Vagina (tissue), 2 donors: Measurements from ENCODE around the gene RASSF8. TPM values are rescaled to one million over a fixed set of nuclear protein-coding genes. Genes with fewer than 3 reads are reported as not detected.

Experiments used
- DNase-seq, 2 donors: peaks; one replicate each; pipeline ENCODE4 v3.0.0-alpha.2; 2017; ENCODE audit errors: extremely low spot score in 2 of 2
- H3K27ac ChIP-seq: fragments of 200-600 bp; sonication (generic); one replicate; pipeline ENCODE4 v1.5.1; 2019
- H3K27me3 ChIP-seq: fragments of 200-600 bp; sonication (generic); one replicate; pipeline ENCODE4 v1.5.1; 2019
- H3K36me3 ChIP-seq, 2 donors: fragments of 200-600 bp; sonication (generic); one replicate each; pipeline ENCODE4 v1.5.1; 2017 to 2019
- H3K4me1 ChIP-seq: fragments of 200-600 bp; sonication (generic); one replicate; pipeline ENCODE4 v1.5.1; 2019
- H3K4me3 ChIP-seq, 2 donors: fragments of 200-600 bp; sonication (generic); 1 replicate in 1 of 2; 2 replicates in 1 of 2; pipeline ENCODE4 v1.5.1; 2016 to 2019
- H3K9me3 ChIP-seq: fragments of 200-600 bp; sonication (generic); one replicate; pipeline ENCODE4 v1.5.1; 2019
- CTCF ChIP-seq, 3 experiments: fragments of 450-650 bp in 2 of 3; fragments of 200-600 bp in 1 of 3; sonication (generic) in 1 of 3; IDR thresholded peaks; one replicate each; pipeline ENCODE4 v1.5.1; 2017 to 2019; ENCODE audit warnings: antibody characterized with exemption in 3 of 3, mild to moderate bottlenecking in 2 of 3, moderate library complexity in 2 of 3
- POLR2A ChIP-seq, 2 donors: fragments of 450-650 bp; IDR thresholded peaks; one replicate each; pipeline ENCODE4 v1.6.1; 2017; ENCODE audit warnings: antibody characterized with exemption in 2 of 2, mild to moderate bottlenecking in 2 of 2, moderate library complexity in 2 of 2
- POLR2AphosphoS5 ChIP-seq, 2 donors: sonication (generic); formaldehyde crosslinking; IDR thresholded peaks; one replicate each; pipeline ENCODE4 v1.9.0; 2017; ENCODE audit warnings: antibody characterized with exemption in 2 of 2, mild to moderate bottlenecking in 2 of 2, low read depth in 1 of 2; ENCODE audit not compliant: insufficient read depth in 1 of 2
- intact Hi-C: fragments of 100-400 bp; cut with DNase I; formaldehyde crosslinking; loops from one replicate; pipeline ENCODE4 v1.15.1; 2023
- total RNA-seq: library from RNA; depleted of rRNA; stranded (reverse); fragments of >200 nt; gene quantifications from one replicate; pipeline ENCODE4 v1.2.3, GENCODE V29; 2016

Gene RASSF8
- total RNA-seq, 1 donor from 2014 or later, result 68.5 TPM

- H3K27ac ChIP-seq, result peak overlapping the region; percentile 94
- H3K27me3 ChIP-seq, result no peaks in the 10 kb centered on the region
- H3K9me3 ChIP-seq, result no peaks in the 10 kb centered on the region
- intact Hi-C loops, result loop anchor here (5.0 to 10.0 kb wide), 2 partner anchors 72 to 159 kb away; partner anchors contain the start of gene SSPN
- H3K4me1 ChIP-seq, result peaks cover 29% of the 10 kb centered on the region
- H3K4me3 ChIP-seq, result peak overlapping the region; percentile 70 to 72
- no peaks in the 10 kb centered on the region for H3K36me3 ChIP-seq
- TF ChIP-seq CTCF (IDR thresholded peaks at IDR 0.05) (no peak), POLR2A (IDR thresholded peaks at IDR 0.05) (peak in 1 of 2 donors; percentile 43), POLR2AphosphoS5 (IDR thresholded peaks at IDR 0.05; ENCODE audit: insufficient read depth in 1 of 2, low read depth in 1 of 2) (peak; percentile 18 to 77)
- DNase-seq, result no peak
Measured at GRCh38 chr12:26125400-26126339, 167.2 kb downstream of the RASSF8 start.

- intact Hi-C loops, result loop anchor here (5.0 to 10.0 kb wide), 2 partner anchors 71 to 158 kb away; partner anchors contain the start of gene SSPN
- DNase-seq, result no peak
- Histone ChIP-seq H3K4me3 (peak overlapping the region; percentile 70 to 72), H3K4me1 (peaks cover 29% of the 10 kb centered on the region), H3K27ac (peak overlapping the region; percentile 94), H3K27me3 (no peaks in the 10 kb centered on the region), H3K36me3 (no peaks in the 10 kb centered on the region), H3K9me3 (no peaks in the 10 kb centered on the region)
- peak in 1 of 2 donors; percentile 71 for TF ChIP-seq POLR2AphosphoS5 (IDR thresholded peaks at IDR 0.05; ENCODE audit: insufficient read depth in 1 of 2, low read depth in 1 of 2)
- TF ChIP-seq POLR2A (IDR thresholded peaks at IDR 0.05), result peak in 1 of 2 donors; percentile 40
- no peak for TF ChIP-seq CTCF (IDR thresholded peaks at IDR 0.05)
Measured at GRCh38 chr12:26126340-26127284, 168.1 kb downstream of the RASSF8 start.

GRCh38 chr12:26127404-26127803, 168.9 kb downstream of the RASSF8 start:
- no peak for DNase-seq
- Histone ChIP-seq H3K27ac (peak overlapping the region; percentile 94), H3K4me3 (no peak overlapping the region), H3K36me3 (no peaks in the 10 kb centered on the region), H3K27me3 (no peaks in the 10 kb centered on the region), H3K9me3 (no peaks in the 10 kb centered on the region), H3K4me1 (peaks cover 29% of the 10 kb centered on the region)
- TF ChIP-seq POLR2A (IDR thresholded peaks at IDR 0.05) (no peak), CTCF (IDR thresholded peaks at IDR 0.05) (no peak), POLR2AphosphoS5 (IDR thresholded peaks at IDR 0.05; ENCODE audit: insufficient read depth in 1 of 2, low read depth in 1 of 2) (no peak)
- intact Hi-C loops, result loop anchor here (5.0 to 10.0 kb wide), 2 partner anchors 70 to 157 kb away; partner anchors contain the start of gene SSPN

- no peaks in the 10 kb centered on the region for H3K27me3 ChIP-seq
- no peaks in the 10 kb centered on the region for H3K36me3 ChIP-seq
- H3K9me3 ChIP-seq, result no peaks in the 10 kb centered on the region
- no peak overlapping the region for H3K27ac ChIP-seq
- no peak for TF ChIP-seq POLR2AphosphoS5 (IDR thresholded peaks at IDR 0.05; ENCODE audit: insufficient read depth in 1 of 2, low read depth in 1 of 2)
- TF ChIP-seq POLR2A (IDR thresholded peaks at IDR 0.05), result no peak
- TF ChIP-seq CTCF (IDR thresholded peaks at IDR 0.05), result no peak
- intact Hi-C loops, result loop anchor here (5.0 to 10.0 kb wide), 2 partner anchors 69 to 157 kb away; partner anchors contain the start of gene SSPN
- no peak overlapping the region for H3K4me3 ChIP-seq
- no peak for DNase-seq
- H3K4me1 ChIP-seq, result peaks cover 29% of the 10 kb centered on the region
Measured at GRCh38 chr12:26128168-26128567, 169.7 kb downstream of the RASSF8 start.

Other genes with a start within 250 kb of the RASSF8 start
- gene BHLHE41, start 166.4 kb downstream of the RASSF8 start, total RNA-seq, result 2.9 TPM
- 44.7 TPM for gene SSPN, start 236.9 kb downstream of the RASSF8 start, total RNA-seq